Right lobe of liver (tissue), 6 donors: ENCODE results near the gene EXOC7. TPM values are rescaled to one million over a fixed set of nuclear protein-coding genes. Genes with fewer than 3 reads are reported as not detected.

Experiments
- ATAC-seq, 4 donors: fragments of 200-7000 bp; cut with Tn5 transposase; one replicate each; pipeline ENCODE4 v1.9.1; 2020; ENCODE audit warnings: mild to moderate bottlenecking in 4 of 4, moderate library complexity in 4 of 4
- DNase-seq, 3 donors: peaks; one replicate each; pipeline ENCODE4 v3.0.0-alpha.2; 2020
- H3K27ac ChIP-seq, 3 donors: fragments of 200-600 bp; one replicate each; pipeline ENCODE4 v1.8.0; 2022
- H3K27me3 ChIP-seq, 2 donors: fragments of 200-600 bp; one replicate each; pipeline ENCODE4 v1.8.0; 2022
- H3K36me3 ChIP-seq, 4 donors: fragments of 200-600 bp; sonication (generic) in 1 of 4; one replicate each; pipeline versions ENCODE4 v1.5.1 to v1.8.0; 2017 to 2022; ENCODE audit warnings: control low read depth in 1 of 4
- H3K4me1 ChIP-seq, 4 donors: fragments of 200-600 bp; sonication (generic) in 1 of 4; one replicate each; pipeline versions ENCODE4 v1.5.1 to v1.8.0; 2017 to 2022; ENCODE audit warnings: control low read depth in 1 of 4
- H3K4me3 ChIP-seq, 3 donors: fragments of 200-600 bp; one replicate each; pipeline ENCODE4 v1.8.0; 2022
- H3K9me3 ChIP-seq, 4 donors: fragments of 200-600 bp; sonication (generic) in 1 of 4; one replicate each; pipeline versions ENCODE4 v1.5.1 to v1.8.0; 2017 to 2022; ENCODE audit warnings: control low read depth in 1 of 4
- CTCF ChIP-seq, 4 donors: fragments of 200-600 bp in 3 of 4; fragments of 450-650 bp in 1 of 4; IDR thresholded peaks; one replicate each; pipeline versions ENCODE4 v1.5.1 to v1.8.0; 2016 to 2022; ENCODE audit warnings: antibody characterized with exemption in 4 of 4, mild to moderate bottlenecking in 2 of 4
- POLR2A ChIP-seq: fragments of 450-650 bp; IDR thresholded peaks from one replicate; pipeline ENCODE4 v1.6.1; 2017; ENCODE audit warnings: antibody characterized with exemption, mild to moderate bottlenecking
- WGBS: methylation state at CpG from one replicate; pipeline ENCODE4 v1.1.6; 2018; ENCODE audit warnings: low coverage, low lambda C conversion rate; ENCODE audit not compliant: insufficient coverage; ENCODE audit errors: missing lambda C conversion rate; 5-methylcytosine and 5-hydroxymethylcytosine counted together
- intact Hi-C, 2 donors: fragments of 100-400 bp; cut with DNase I; formaldehyde crosslinking; loops; one replicate each; pipeline versions ENCODE4 v1.11.2 to v1.14.1; 2022
- total RNA-seq, 6 experiments: library from RNA; depleted of rRNA in 2 of 6; stranded (reverse); fragments of >200 nt in 2 of 6; fragmentation: NEBNext Ultra II Directional in 3 of 6; extraction: Animal tissue kit (Norgen Biotek cat#: 25700) in 3 of 6; gene quantifications; one replicate each; pipeline versions ENCODE4 v1.1.0 to v1.2.4, GENCODE V29; 2016 to 2023
- donor health status: DM: no; HTN: yes; CAD: no.
- donor health status: DM: no; HTN: no; CAD: no.
- donor health status: DM: no; HTN: no; CAD: no.
- donor health status: DM: no; HTN: yes; CAD: no.
- donor health status: DM: no; HTN: yes; CAD: no.

The EXOC7 gene
- total RNA-seq, 6 experiments from 2014 or later: 38.5 to 57.9 (median 50.6) TPM

- peaks cover 0 to 87% (median 41%) of the 10 kb centered on the region in 4 donors for H3K36me3 ChIP-seq
These were observed 52.8 kb downstream of the EXOC7 start for GRCh38 chr17:76050538-76051467.

GRCh38 chr17:76049836-76050537 is 53.6 kb downstream of the EXOC7 start:
- Histone ChIP-seq H3K4me3 (no peak overlapping the region), H3K27me3 (no peaks in the 10 kb centered on the region), H3K4me1 (no peaks in the 10 kb centered on the region), H3K9me3 (no peaks in the 10 kb centered on the region), H3K36me3 (peaks cover 0 to 89% (median 46%) of the 10 kb centered on the region in 4 donors), H3K27ac (no peak overlapping the region)
- intact Hi-C loops: no loop called here
- ATAC-seq (no peak), DNase-seq (no peak)
- WGBS: 87% methylated on average over 7 of the region's 15 CpGs
- TF ChIP-seq CTCF (IDR thresholded peaks at IDR 0.05) (no peak), POLR2A (no peak)

More at GRCh38 chr17:76050538-76051467, 52.8 kb downstream of the EXOC7 start:
- DNase-seq (no peak), ATAC-seq (no peak)
- intact Hi-C loops: no loop called here
- Histone ChIP-seq H3K27ac (no peak overlapping the region), H3K9me3 (no peaks in the 10 kb centered on the region), H3K4me1 (no peaks in the 10 kb centered on the region), H3K4me3 (no peak overlapping the region), H3K27me3 (no peaks in the 10 kb centered on the region)
- WGBS: 87% methylated on average over 9 of the region's 11 CpGs
- TF ChIP-seq CTCF (IDR thresholded peaks at IDR 0.05) (no peak), POLR2A (no peak)

GRCh38 chr17:76049239-76049638 is 54.3 kb downstream of the EXOC7 start:
- DNase-seq (no peak), ATAC-seq (no peak)
- Histone ChIP-seq H3K4me1 (no peaks in the 10 kb centered on the region), H3K27me3 (no peaks in the 10 kb centered on the region), H3K9me3 (no peaks in the 10 kb centered on the region), H3K27ac (no peak overlapping the region), H3K36me3 (peaks cover 0 to 89% (median 47%) of the 10 kb centered on the region in 4 donors), H3K4me3 (no peak overlapping the region)
- WGBS: 86% methylated on average over 3 of the region's 3 CpGs
- intact Hi-C loops: no loop called here
- TF ChIP-seq CTCF (IDR thresholded peaks at IDR 0.05) (no peak), POLR2A (no peak)

GRCh38 chr17:76048711-76049110 is 54.9 kb downstream of the EXOC7 start:
- H3K4me3 ChIP-seq: no peak overlapping the region
- no peak overlapping the region for H3K27ac ChIP-seq
- intact Hi-C loops: no loop called here
- H3K4me1 ChIP-seq: no peaks in the 10 kb centered on the region
- H3K27me3 ChIP-seq: no peaks in the 10 kb centered on the region
- DNase-seq (no peak), ATAC-seq (no peak)
- 65% methylated on average over 7 of the region's 9 CpGs for WGBS
- no peaks in the 10 kb centered on the region for H3K9me3 ChIP-seq
- H3K36me3 ChIP-seq: peaks cover 0 to 89% (median 49%) of the 10 kb centered on the region in 4 donors
- TF ChIP-seq POLR2A: no peak
- no peak for TF ChIP-seq CTCF (IDR thresholded peaks at IDR 0.05)
